Measurements from ENCODE around the gene PDE4D.

The PDE4D gene

GRCh38 chr5:59660737-59661136 lies 232.8 kb downstream of the PDE4D start:
- Histone ChIP-seq H3K9ac (ENCODE audit: low read depth, low read length) (no peak overlapping the region), H3K4me1 (ENCODE audit: insufficient read depth, low read length) (no peaks in the 10 kb centered on the region)

DNA sequence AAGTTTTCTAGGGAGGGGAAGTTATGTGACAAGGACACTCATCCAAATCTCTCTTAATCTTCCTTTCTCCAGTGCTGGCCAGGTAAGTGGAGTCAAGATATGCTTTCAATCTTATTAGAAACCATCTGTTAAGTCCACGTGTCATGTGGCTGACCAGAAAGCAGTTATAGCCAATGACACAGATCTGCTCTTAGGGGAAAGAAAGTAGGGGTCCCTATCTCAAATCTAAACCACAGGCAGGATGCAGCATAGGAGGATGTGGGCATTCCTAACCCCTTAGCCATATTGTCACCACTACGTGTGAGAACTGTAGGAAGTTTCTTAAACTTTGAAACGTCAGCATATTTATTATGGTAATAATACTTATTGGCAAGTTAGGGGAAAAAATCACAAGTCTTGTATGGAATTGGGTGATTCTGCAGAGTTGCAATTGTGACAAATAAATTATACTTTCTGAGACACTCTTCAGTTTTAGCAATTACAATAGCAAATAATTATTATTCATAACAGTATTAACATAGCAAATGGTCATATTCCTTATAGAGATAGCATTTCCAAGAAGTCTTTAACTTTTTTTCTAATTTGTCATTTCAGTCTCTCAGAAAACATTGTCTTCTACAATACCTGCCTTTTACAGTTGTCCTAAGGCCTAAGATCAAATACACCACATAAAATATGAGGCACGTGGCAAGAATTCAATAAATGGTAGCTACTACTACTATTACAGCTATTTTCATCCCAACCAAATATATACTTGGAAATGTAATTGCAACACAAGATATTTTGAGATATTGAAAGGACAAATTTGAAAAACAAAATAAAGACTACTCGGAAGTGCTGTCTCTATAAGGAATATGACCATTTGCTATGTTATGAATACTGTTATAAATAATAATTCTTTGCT lies 236.9 kb downstream of the PDE4D start:
- no peaks in the 10 kb centered on the region for H3K27me3 ChIP-seq (ENCODE audit: insufficient read depth, low read length)
- no peak overlapping the region for H3K9ac ChIP-seq (ENCODE audit: low read depth, low read length)
- no peaks in the 10 kb centered on the region for H3K4me1 ChIP-seq (ENCODE audit: insufficient read depth, low read length)
- no peaks in the 10 kb centered on the region for H3K9me3 ChIP-seq (ENCODE audit: insufficient read depth, low read depth, low read length)
- no peaks in the 10 kb centered on the region for H3K36me3 ChIP-seq (ENCODE audit: insufficient read depth, low read depth, low read length)
- H3K27ac ChIP-seq (ENCODE audit: low read length) = no peak overlapping the region
- no peak overlapping the region for H3K4me3 ChIP-seq (ENCODE audit: low read length)

More at GRCh38 chr5:59660737-59661136, 232.8 kb downstream of the PDE4D start:
- H3K9me3 ChIP-seq (ENCODE audit: insufficient read depth, low read depth, low read length) = no peaks in the 10 kb centered on the region
- no peak overlapping the region for H3K4me3 ChIP-seq (ENCODE audit: low read length)
- no peaks in the 10 kb centered on the region for H3K27me3 ChIP-seq (ENCODE audit: insufficient read depth, low read length)
- no peak overlapping the region for H3K27ac ChIP-seq (ENCODE audit: low read length)
- no peaks in the 10 kb centered on the region for H3K36me3 ChIP-seq (ENCODE audit: insufficient read depth, low read depth, low read length)

- Histone ChIP-seq H3K27ac (ENCODE audit: low read length) (no peak overlapping the region), H3K9ac (ENCODE audit: low read depth, low read length) (no peak overlapping the region), H3K27me3 (ENCODE audit: insufficient read depth, low read length) (no peaks in the 10 kb centered on the region), H3K9me3 (ENCODE audit: insufficient read depth, low read depth, low read length) (no peaks in the 10 kb centered on the region), H3K4me1 (ENCODE audit: insufficient read depth, low read length) (no peaks in the 10 kb centered on the region), H3K36me3 (ENCODE audit: insufficient read depth, low read depth, low read length) (no peaks in the 10 kb centered on the region), H3K4me3 (ENCODE audit: low read length) (no peak overlapping the region)
These were observed 237.7 kb downstream of the PDE4D start for GRCh38 chr5:59655693-59656309.

- Histone ChIP-seq H3K27me3 (ENCODE audit: insufficient read depth, low read length) (no peaks in the 10 kb centered on the region), H3K4me3 (ENCODE audit: low read length) (no peak overlapping the region), H3K36me3 (ENCODE audit: insufficient read depth, low read depth, low read length) (no peaks in the 10 kb centered on the region), H3K27ac (ENCODE audit: low read length) (no peak overlapping the region), H3K9ac (ENCODE audit: low read depth, low read length) (no peak overlapping the region), H3K9me3 (ENCODE audit: insufficient read depth, low read depth, low read length) (no peaks in the 10 kb centered on the region), H3K4me1 (ENCODE audit: insufficient read depth, low read length) (no peaks in the 10 kb centered on the region)
These were observed 238.8 kb downstream of the PDE4D start for GRCh38 chr5:59654691-59655090.

DNA sequence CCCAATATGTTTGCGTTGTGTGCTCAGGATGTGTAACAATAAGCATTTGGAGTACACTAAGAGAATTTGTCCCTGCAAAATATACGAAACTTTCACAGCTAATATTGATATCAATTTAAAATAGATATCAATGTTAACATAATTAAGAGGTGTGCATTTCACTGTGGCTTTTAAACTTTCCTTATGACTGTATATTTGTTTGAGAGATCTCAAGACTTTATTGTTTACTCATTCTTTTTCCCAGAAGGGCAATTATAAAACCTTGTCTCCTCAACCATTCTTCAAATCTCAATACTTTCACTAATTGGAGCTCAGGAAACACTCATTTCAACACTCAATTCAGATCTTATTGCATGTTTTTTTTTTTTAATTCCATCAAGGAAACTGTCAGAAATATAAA lies 241.1 kb downstream of the PDE4D start:
- Histone ChIP-seq H3K36me3 (ENCODE audit: insufficient read depth, low read depth, low read length) (no peaks in the 10 kb centered on the region), H3K9ac (ENCODE audit: low read depth, low read length) (no peak overlapping the region), H3K4me3 (ENCODE audit: low read length) (no peak overlapping the region), H3K27ac (ENCODE audit: low read length) (no peak overlapping the region), H3K4me1 (ENCODE audit: insufficient read depth, low read length) (peaks cover 4% of the 10 kb centered on the region; the same call in 1 of the 2 replicates), H3K9me3 (ENCODE audit: insufficient read depth, low read depth, low read length) (no peaks in the 10 kb centered on the region), H3K27me3 (ENCODE audit: insufficient read depth, low read length) (no peaks in the 10 kb centered on the region)

DNA sequence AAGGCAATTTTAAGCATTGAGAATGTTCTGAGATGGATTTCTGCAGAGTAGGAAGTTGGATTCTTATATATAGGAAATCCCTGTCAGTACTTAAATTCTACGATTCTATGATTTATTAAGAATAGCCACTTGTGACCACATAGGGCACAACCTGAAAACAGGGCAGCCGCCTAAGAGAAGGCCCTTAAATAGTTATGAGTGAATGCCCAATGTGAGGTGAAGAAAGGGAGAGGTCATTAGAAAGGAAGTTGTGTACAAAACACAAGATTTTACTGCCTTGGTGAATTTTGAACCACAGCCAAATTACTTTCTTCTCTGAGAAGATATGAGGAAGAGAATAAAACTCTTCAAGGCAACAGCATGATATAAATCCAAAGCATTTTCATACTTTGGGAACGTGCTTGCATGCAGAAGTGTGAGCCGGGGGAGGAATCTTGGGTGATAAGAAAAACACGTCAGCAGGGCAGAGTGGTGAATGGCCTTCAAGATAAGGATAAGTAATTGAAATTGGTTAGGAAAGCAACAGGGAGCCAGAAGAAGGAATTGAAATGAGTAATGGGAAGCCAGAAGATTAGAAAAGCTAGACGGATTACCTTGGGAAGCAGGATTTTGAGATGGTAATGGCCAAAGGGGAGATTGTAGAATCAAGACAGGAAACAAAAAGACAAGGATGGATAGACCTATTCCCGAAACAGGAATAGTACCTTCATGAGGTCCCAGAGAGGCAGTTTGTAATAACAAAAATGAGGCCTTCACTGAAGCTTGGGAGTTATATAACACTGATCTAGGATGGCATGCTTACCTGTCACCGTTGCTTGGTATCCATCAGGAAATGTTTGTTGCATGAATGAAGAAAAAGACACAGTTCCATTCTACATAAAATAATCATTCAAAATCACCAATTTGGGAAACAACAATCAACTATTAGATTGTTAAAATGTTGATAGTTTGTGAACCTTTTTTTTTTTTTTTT lies 244.3 kb downstream of the PDE4D start:
- H3K4me1 ChIP-seq (ENCODE audit: insufficient read depth, low read length) = peaks cover 4% of the 10 kb centered on the region; the same call in 1 of the 2 replicates
- H3K9me3 ChIP-seq (ENCODE audit: insufficient read depth, low read depth, low read length) = no peaks in the 10 kb centered on the region
- no peak overlapping the region for H3K27ac ChIP-seq (ENCODE audit: low read length)
- no peak overlapping the region for H3K4me3 ChIP-seq (ENCODE audit: low read length)
- H3K27me3 ChIP-seq (ENCODE audit: insufficient read depth, low read length) = no peaks in the 10 kb centered on the region
- no peaks in the 10 kb centered on the region for H3K36me3 ChIP-seq (ENCODE audit: insufficient read depth, low read depth, low read length)
- no peak overlapping the region for H3K9ac ChIP-seq (ENCODE audit: low read depth, low read length)

DNA sequence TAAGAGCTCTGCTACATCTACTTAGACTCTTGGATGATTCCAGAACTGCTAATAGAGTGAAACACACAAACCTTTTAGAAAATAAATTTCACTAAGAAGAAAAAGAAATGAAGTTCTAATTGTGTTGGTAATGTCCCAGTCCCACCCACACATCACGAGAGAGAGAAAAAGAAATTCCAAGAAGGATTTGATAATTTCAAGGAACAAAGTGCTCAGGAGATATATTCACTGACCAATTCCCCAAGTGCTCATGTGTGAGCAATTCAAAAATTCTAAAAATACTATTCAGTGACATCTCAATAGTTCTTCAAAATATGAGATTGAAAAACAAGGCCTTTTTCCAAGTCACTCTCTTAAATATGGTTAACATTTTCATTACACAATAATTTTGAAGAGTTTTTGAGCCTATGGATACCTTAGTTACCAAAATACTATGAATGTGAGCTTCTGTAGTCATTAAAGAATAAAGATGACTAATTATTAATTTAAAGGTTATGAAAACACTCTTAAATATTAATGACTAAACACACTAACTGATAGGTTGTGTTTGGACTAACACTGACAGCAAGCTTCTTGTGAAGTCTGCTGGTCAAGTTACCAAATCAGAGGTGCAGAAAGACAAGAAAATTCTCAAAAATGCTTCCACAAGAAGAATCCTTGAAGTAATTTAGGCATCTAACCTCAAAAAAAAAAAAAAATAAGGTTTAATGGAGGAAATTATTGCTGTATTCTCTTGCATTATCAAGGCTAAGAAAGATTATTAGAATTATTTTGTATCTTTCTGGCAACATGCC lies 245.3 kb downstream of the PDE4D start:
- Histone ChIP-seq H3K36me3 (ENCODE audit: insufficient read depth, low read depth, low read length) (no peaks in the 10 kb centered on the region), H3K4me3 (ENCODE audit: low read length) (no peak overlapping the region), H3K9me3 (ENCODE audit: insufficient read depth, low read depth, low read length) (no peaks in the 10 kb centered on the region), H3K27ac (ENCODE audit: low read length) (no peak overlapping the region), H3K9ac (ENCODE audit: low read depth, low read length) (no peak overlapping the region), H3K27me3 (ENCODE audit: insufficient read depth, low read length) (no peaks in the 10 kb centered on the region), H3K4me1 (ENCODE audit: insufficient read depth, low read length) (peaks cover 4% of the 10 kb centered on the region; the same call in 1 of the 2 replicates)

GRCh38 chr5:59645380-59645779 lies 248.1 kb downstream of the PDE4D start:
- Histone ChIP-seq H3K27me3 (ENCODE audit: insufficient read depth, low read length) (no peaks in the 10 kb centered on the region), H3K36me3 (ENCODE audit: insufficient read depth, low read depth, low read length) (no peaks in the 10 kb centered on the region), H3K4me3 (ENCODE audit: low read length) (no peak overlapping the region), H3K27ac (ENCODE audit: low read length) (no peak overlapping the region), H3K9ac (ENCODE audit: low read depth, low read length) (no peak overlapping the region), H3K9me3 (ENCODE audit: insufficient read depth, low read depth, low read length) (no peaks in the 10 kb centered on the region), H3K4me1 (ENCODE audit: insufficient read depth, low read length) (peaks cover 4% of the 10 kb centered on the region; the same call in 1 of the 2 replicates)

DNA sequence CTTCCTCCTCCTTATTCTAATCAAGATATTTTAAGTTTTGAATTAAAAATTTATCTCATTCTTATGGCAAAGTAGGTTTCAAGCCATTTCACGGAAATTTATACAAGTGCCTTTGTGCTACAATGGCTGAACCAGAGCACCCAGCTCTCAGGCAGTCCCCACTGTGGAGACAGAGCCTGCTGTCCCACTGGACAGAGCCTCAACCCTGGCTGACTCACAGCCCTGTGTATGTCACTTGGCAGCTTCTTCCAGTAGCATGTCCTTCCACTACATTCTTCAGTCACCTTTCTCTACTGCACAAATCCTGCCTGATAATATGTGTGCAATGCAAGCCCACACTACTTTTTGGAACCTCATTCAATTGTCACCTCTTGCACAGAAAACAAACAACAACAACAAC lies 253.1 kb downstream of the PDE4D start:
- no peaks in the 10 kb centered on the region for H3K4me1 ChIP-seq (ENCODE audit: insufficient read depth, low read length)
- H3K4me3 ChIP-seq (ENCODE audit: low read length) = no peak overlapping the region
- no peaks in the 10 kb centered on the region for H3K27me3 ChIP-seq (ENCODE audit: insufficient read depth, low read length)
- no peak overlapping the region for H3K9ac ChIP-seq (ENCODE audit: low read depth, low read length)
- no peaks in the 10 kb centered on the region for H3K36me3 ChIP-seq (ENCODE audit: insufficient read depth, low read depth, low read length)
- no peak overlapping the region for H3K27ac ChIP-seq (ENCODE audit: low read length)
- no peaks in the 10 kb centered on the region for H3K9me3 ChIP-seq (ENCODE audit: insufficient read depth, low read depth, low read length)

- Histone ChIP-seq H3K27me3 (ENCODE audit: insufficient read depth, low read length) (no peaks in the 10 kb centered on the region), H3K36me3 (ENCODE audit: insufficient read depth, low read depth, low read length) (no peaks in the 10 kb centered on the region), H3K9ac (ENCODE audit: low read depth, low read length) (no peak overlapping the region), H3K4me3 (ENCODE audit: low read length) (no peak overlapping the region), H3K9me3 (ENCODE audit: insufficient read depth, low read depth, low read length) (no peaks in the 10 kb centered on the region), H3K27ac (ENCODE audit: low read length) (no peak overlapping the region), H3K4me1 (ENCODE audit: insufficient read depth, low read length) (no peaks in the 10 kb centered on the region)
These were observed 255.5 kb downstream of the PDE4D start for GRCh38 chr5:59637884-59638580.
